ENCODE data around the gene KLHL25.

The KLHL25 gene

GRCh38 chr15:85746641-85747040 lies 48.1 kb downstream of the KLHL25 start:
- no peak for DNase-seq

GRCh38 chr15:85745525-85746150 lies 49.1 kb downstream of the KLHL25 start:
- DNase-seq: no peak

GRCh38 chr15:85745023-85745422 lies 49.7 kb downstream of the KLHL25 start:
- no peak for DNase-seq

- DNase-seq: no peak
These were observed 50.1 kb downstream of the KLHL25 start for GRCh38 chr15:85744579-85744978.

- peak; percentile 66 for DNase-seq
These were observed 51.2 kb downstream of the KLHL25 start for GRCh38 chr15:85743392-85744055.

- DNase-seq: peak; percentile 71
These were observed 52.4 kb downstream of the KLHL25 start for GRCh38 chr15:85742186-85742821.

GRCh38 chr15:85741662-85742061 lies 53.1 kb downstream of the KLHL25 start:
- no peak for DNase-seq

- DNase-seq: no peak
These were observed 53.7 kb downstream of the KLHL25 start for GRCh38 chr15:85741021-85741421.

- no peak for DNase-seq
These were observed 57.7 kb downstream of the KLHL25 start for GRCh38 chr15:85737061-85737460.

GRCh38 chr15:85733416-85733815 lies 61.3 kb downstream of the KLHL25 start:
- no peak for DNase-seq

- DNase-seq: peak; percentile 63
These were observed 64.5 kb downstream of the KLHL25 start for GRCh38 chr15:85730001-85730820.

GRCh38 chr15:85727068-85727467 lies 67.7 kb downstream of the KLHL25 start:
- DNase-seq: no peak

- DNase-seq: no peak
These were observed 68.3 kb downstream of the KLHL25 start for GRCh38 chr15:85726454-85726853.

- DNase-seq: no peak
These were observed 69.2 kb downstream of the KLHL25 start for GRCh38 chr15:85725564-85725963.

GRCh38 chr15:85725019-85725418 lies 69.7 kb downstream of the KLHL25 start:
- DNase-seq: no peak

GRCh38 chr15:85723960-85724945 lies 70.5 kb downstream of the KLHL25 start:
- no peak for DNase-seq

- DNase-seq: no peak
These were observed 72.2 kb downstream of the KLHL25 start for GRCh38 chr15:85722374-85723152.

- no peak for DNase-seq
These were observed 75.7 kb downstream of the KLHL25 start for GRCh38 chr15:85718981-85719380.

GRCh38 chr15:85718271-85718971 lies 76.3 kb downstream of the KLHL25 start:
- DNase-seq: no peak

GRCh38 chr15:85717212-85717611 lies 77.5 kb downstream of the KLHL25 start:
- DNase-seq: no peak

GRCh38 chr15:85716261-85716660 lies 78.5 kb downstream of the KLHL25 start:
- DNase-seq: no peak

Measured in MV-4-11 (cell line).